Measurements from ENCODE around the gene MTFR1L.

- TF ChIP-seq BHLHE40 (IDR thresholded peaks at IDR 0.05; ENCODE audit: borderline replicate concordance) (no peak), ARNT (IDR thresholded peaks at IDR 0.05) (no peak), SP1 (IDR thresholded peaks at IDR 0.05) (no peak), FOXM1 (IDR thresholded peaks at IDR 0.05; ENCODE audit: borderline replicate concordance) (no peak), TARDBP (IDR thresholded peaks at IDR 0.05) (no peak), NFRKB (IDR thresholded peaks at IDR 0.05) (no peak), HDGF (IDR thresholded peaks at IDR 0.05; ENCODE audit: borderline replicate concordance) (no peak), FOXK2 (IDR thresholded peaks at IDR 0.05) (no peak), SUZ12 (IDR thresholded peaks at IDR 0.05) (no peak), ELF4 (IDR thresholded peaks at IDR 0.05) (no peak)
These were observed 9.8 kb upstream of the MTFR1L start for GRCh38 chr1:25809929-25810328.

All from HEK293T (cell line).